DMS 273 (cell line): ENCODE measurements around the gene NAP1L1.
"Not testable (repeated sequence)": the region's sequence is repeated elsewhere in the genome, so short reads cannot be mapped to it uniquely, and the experiment has no call there.

Experiments used
- DNase-seq: peaks from one replicate; lab custom pipeline; 2025; ENCODE audit not compliant: unreplicated experiment; lab: John Stamatoyannopoulos, UW

NAP1L1 gene

DNA sequence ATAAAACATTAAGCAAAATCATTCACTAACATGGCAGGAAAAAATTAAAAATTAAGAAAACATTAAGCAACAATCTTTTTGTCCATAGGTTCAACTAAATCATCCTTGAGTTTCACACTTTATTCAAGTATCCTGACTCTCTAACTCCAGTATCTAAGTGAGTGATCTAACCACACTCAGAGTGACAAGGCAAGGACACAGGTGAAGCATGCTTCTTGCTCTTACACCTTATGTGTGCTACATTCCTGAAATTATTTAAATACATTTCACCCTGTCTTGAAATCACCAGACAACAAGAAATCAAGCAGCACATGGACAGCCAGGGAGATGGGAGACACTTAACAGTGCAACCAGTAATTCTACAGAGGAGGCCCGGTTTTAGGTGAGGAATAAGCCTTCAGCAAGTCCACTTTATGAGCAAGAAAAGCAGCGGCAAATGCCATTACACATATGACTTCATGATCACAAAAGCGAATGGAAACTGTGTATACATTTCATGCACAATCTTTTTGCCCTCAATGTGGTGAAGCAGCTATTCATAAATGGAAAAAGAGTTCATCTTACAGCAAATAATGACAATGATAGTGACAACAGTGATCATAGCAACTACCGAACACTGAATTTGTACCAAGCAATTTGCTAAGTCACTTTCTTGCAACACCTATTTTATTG, 90.3 kb downstream of the NAP1L1 start:
- DNase-seq, result no peak

DNA sequence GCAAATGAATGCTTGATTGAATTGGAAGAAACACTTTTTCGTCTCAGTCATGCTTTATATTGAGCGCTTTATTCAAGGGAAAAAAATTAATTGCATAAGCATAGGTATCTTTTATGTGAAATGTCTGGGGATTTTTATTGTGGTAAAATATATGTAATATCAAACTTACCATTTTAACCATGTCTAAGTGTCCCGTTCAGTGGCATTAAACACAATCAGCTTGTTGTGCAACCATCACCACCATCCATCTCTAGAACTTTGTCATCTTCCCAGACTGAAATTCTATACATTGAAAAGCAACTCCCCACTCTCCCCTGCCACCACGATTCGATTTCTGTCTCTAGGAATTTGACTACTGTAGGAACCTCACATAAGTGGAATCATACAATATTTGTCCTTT, 92.7 kb downstream of the NAP1L1 start:
- DNase-seq, result no peak

DNA sequence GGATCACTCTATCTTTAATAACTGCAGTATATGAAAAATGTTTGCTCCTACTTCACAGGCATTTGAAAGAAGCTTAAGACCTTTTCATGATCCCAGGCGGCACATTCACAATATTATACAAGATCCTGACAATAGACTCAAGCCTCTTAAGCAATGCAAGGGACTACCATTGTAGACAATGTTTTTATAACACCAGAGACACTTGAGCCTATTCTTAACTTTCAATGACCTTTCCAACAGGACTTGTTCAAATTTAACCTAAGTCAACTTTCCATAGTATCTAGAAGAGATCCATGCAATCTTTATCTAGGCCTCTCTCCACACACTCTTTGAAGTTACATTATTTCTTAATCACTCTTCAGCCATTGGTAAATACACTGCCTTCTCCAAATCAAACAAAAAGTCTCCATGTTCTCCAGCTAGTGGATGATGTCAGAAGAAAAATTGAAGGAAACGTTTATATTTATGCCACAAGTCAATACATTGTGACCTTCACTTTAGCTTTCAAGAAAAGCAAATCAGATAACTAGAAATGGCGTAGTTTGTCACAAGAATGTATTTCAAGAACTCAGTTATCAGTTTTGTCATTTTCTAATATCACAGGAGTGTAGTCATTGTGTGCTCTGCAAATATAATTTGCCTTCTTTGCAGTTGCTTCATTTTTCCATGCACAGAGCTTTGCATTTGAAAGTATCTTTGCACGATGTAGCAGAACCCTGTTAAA, 94.1 kb downstream of the NAP1L1 start:
- no peak for DNase-seq

DNA sequence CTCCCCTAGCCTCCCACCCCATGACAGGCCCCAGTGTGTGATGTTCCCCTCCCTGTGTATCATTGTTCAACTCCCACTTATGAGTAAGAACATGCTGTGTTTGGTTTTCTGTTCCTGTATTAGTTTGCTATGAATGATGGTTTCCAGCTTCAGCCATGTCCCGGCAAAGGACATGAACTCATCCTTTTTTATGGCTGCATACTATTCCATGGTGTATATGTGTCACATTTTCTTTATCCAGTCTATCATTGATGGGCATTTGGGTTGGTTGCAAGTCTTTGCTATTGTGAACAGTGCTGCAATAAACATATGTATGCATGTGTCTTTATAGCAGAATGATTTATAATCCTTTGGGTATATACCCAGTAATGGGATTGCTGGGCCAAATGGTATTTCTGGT, 96.8 kb downstream of the NAP1L1 start:
- not testable (repeated sequence) for DNase-seq
